ENCODE data around the gene TSC2.
A peak's percentile ranks its signal among the peaks of the same experiment; 100 is the strongest.

Gene TSC2

DNA sequence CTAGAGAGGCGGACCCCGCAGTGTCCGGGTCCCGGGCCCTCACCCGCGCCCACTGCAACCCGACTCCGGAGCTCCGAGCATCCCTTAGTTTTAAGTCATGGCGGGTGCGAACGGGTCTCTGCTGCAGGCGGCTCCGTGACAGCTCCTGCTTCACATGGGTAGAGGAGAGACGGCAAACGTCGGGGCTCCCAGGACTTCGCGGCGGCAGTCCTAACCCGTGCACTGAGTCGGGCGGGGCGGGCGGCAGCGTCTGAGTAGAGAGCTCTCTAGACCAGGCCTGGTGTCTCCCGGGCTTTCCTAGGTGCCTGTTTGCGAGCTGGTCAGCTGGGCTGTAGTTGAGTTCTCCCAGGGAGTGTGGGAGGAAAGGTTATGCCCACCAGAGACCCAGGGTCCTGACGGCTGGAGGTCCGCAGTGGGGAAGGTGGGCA, 345 bp downstream of the TSC2 start:
- TF ChIP-seq, protein P1, sequence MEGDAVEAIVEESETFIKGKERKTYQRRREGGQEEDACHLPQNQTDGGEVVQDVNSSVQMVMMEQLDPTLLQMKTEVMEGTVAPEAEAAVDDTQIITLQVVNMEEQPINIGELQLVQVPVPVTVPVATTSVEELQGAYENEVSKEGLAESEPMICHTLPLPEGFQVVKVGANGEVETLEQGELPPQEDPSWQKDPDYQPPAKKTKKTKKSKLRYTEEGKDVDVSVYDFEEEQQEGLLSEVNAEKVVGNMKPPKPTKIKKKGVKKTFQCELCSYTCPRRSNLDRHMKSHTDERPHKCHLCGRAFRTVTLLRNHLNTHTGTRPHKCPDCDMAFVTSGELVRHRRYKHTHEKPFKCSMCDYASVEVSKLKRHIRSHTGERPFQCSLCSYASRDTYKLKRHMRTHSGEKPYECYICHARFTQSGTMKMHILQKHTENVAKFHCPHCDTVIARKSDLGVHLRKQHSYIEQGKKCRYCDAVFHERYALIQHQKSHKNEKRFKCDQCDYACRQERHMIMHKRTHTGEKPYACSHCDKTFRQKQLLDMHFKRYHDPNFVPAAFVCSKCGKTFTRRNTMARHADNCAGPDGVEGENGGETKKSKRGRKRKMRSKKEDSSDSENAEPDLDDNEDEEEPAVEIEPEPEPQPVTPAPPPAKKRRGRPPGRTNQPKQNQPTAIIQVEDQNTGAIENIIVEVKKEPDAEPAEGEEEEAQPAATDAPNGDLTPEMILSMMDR (conservative IDR thresholded peaks at IDR 0.05; ENCODE audit: low read depth, low read length) = no peak
- DNase-seq (ENCODE audit: low read depth) = no peak
- peak overlapping the region; percentile 80 for H3K4me3 ChIP-seq (ENCODE audit: low read length)

DNA sequence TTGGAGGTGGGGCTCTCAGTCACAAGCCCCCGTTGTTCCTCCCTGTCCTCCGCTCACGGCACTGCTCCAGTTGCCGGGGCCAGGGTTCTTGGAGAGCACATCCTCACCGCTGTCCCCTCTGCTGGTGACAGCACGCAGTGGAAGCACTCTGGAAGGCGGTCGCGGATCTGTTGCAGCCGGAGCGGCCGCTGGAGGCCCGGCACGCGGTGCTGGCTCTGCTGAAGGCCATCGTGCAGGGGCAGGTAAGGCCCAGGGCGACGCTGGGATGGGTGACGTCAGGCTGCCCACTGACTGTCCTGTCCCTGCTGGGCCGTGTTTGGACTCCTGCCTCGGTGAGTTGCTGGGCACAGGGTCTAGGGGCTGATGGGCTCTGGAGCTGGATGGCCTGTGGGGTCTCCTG, 5.4 kb downstream of the TSC2 start:
- no peak for DNase-seq (ENCODE audit: low read depth)
- H3K4me3 ChIP-seq (ENCODE audit: low read length) = no peak overlapping the region
- TF ChIP-seq, protein P1 (conservative IDR thresholded peaks at IDR 0.05; ENCODE audit: low read depth, low read length) = no peak

DNA sequence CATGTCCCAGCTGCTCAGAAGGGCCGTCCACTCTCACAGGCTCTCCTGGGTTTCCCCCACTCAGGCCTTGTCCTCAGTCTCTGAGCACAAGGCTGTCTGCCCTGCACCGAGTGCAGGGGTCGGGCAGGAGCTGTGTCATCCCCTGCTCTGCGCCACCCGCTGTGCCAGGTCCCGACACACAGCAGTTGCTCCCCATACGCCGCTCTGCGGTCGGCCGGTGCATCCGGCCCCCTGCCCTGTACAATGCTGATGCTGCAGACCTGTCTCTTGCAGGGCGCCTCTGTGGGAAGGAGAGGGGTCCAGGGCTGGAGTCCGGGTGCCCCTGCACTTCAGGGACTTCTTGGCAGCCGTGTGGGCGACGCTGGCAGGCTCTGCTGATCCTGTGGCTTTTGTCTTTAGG, 6.1 kb downstream of the TSC2 start:
- no peak for DNase-seq (ENCODE audit: low read depth)

DNA sequence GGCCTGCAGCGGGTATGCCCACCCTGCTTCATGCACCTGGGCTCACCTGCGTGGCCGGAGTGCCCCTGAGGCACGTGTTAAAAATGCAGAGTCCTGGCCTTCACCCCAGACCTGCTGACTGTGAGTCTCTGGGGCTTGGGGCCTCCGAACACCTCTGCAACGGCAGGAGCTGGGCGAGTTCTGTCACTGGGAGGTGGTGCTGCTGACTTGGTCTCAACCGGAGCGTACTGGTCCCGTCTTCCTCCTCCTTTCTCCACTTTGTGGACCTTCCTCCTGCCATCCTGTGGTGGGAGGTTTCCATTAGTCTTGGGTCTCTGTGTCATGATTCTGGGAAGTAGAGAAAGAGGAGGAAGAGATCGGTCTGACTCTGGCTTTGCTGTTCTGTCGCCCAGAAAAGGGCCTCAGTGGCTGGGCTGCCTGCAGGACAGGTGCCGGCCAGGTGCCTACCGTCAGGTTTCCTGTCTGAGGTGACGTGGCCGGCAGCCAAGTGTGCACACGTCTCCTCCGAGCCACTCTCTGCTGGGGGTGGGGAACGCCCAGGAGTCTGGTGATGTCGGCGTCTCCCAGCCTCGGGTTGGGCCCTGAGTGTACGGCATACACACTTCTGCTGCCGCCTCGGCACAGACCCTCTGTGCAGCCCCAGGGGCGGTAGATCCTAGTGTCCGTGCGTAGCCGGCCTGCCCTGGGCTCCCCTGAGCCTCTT, 6.9 kb downstream of the TSC2 start:
- H3K4me3 ChIP-seq (ENCODE audit: low read length) = no peak overlapping the region
- no peak for DNase-seq (ENCODE audit: low read depth)
- TF ChIP-seq, protein P1 (conservative IDR thresholded peaks at IDR 0.05; ENCODE audit: low read depth, low read length) = no peak

More for the DNA sequence above, 6.1 kb downstream of the TSC2 start:
- TF ChIP-seq, protein P1 (conservative IDR thresholded peaks at IDR 0.05; ENCODE audit: low read depth, low read length) = no peak
- no peak overlapping the region for H3K4me3 ChIP-seq (ENCODE audit: low read length)

DNA sequence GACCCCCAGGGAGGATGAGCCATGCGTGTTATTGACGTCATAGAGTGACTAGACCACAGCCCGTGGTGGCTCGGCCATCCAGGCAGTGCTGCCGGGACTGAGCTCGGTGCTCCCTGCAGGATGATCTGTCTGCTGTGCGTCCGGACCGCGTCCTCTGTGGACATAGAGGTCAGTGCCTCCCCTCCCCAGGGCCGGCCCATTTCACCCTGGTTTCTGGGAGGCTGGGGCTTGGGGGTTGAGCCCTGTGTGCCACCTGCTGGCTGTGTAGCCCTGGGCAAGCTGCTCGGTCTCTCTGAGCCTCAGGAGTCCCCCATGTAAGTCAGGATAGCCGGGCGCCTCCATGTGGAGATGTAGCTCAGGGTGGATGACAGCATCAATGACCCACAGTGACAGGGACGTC, 8.3 kb downstream of the TSC2 start:
- no peak for DNase-seq (ENCODE audit: low read depth)
- no peak overlapping the region for H3K4me3 ChIP-seq (ENCODE audit: low read length)
- TF ChIP-seq, protein P1 (conservative IDR thresholded peaks at IDR 0.05; ENCODE audit: low read depth, low read length) = peak; percentile 16

DNA sequence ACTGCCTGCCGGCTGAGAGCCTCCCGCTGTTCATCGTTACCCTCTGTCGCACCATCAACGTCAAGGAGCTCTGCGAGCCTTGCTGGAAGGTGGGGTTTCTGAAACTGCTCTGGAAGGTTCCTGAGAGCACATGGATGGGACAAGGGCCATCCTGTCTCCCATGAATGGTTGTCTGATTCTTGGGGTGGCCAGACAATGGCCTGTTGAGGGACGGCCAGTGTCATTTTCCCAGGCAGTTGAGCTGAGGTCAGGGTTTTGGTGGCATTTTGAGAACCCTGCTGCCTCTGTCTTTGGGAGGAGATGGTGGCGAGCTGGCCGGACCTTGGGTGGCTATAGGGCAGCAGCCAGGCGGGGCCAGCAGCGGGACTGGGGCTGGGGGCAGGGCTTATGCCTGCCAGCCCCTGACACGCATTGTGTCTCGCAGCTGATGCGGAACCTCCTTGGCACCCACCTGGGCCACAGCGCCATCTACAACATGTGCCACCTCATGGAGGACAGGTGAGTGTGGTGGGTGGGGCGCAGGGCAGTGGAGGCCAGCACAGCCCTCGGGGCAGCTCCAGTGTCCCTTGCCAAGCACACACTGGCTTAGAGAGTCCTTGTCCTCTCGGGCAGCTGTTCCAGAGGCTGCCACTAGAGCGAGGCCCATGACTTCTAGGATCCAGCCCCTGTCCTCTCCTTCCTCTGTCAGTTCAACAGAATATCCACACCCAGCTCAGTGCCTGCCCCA, 9.1 kb downstream of the TSC2 start:
- no peak for DNase-seq (ENCODE audit: low read depth)
- TF ChIP-seq, protein P1 (conservative IDR thresholded peaks at IDR 0.05; ENCODE audit: low read depth, low read length) = peak; percentile 20
- H3K4me3 ChIP-seq (ENCODE audit: low read length) = no peak overlapping the region

DNA sequence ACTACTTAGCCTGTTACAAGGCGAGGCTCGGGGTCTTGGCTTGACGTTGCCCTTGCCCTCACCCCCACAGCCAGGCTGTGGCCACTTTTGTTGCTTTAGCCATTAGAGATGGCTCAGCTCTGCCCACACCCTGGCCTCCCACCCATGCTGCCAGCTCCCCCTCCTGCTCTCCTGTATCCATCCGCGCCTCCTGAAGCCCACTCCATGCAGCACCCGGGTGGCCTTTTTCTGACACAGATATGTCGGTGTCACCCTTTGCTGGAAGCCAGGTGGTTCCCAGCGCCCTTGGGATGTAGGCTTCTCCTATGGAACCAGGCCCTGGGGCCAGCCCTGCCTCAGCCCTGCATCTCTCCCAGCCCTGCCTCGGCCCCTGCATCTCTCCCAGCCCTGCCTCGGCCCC, 9.7 kb downstream of the TSC2 start:
- TF ChIP-seq, protein P1 (conservative IDR thresholded peaks at IDR 0.05; ENCODE audit: low read depth, low read length) = no peak
- DNase-seq (ENCODE audit: low read depth) = no peak
- H3K4me3 ChIP-seq (ENCODE audit: low read length) = no peak overlapping the region

Data from retinal pigment epithelial cell (primary cell).